Body of pancreas (tissue), 4 donors: Measurements from ENCODE around the gene SPINK9. TPM values are rescaled to one million over a fixed set of nuclear protein-coding genes. Genes with fewer than 3 reads are reported as not detected.

Experiments used
- ATAC-seq: fragments of 150-250 bp; one replicate; pipeline ENCODE4 v1.9.1; 2016
- DNase-seq, 4 donors: peaks; one replicate each; pipeline ENCODE4 v3.0.0-alpha.2; 2019
- H3K27ac ChIP-seq, 4 donors: fragments of 200-600 bp; sonication (generic); 1 replicate in 3 of 4; 2 replicates in 1 of 4; pipeline versions ENCODE4 v1.5.1 to v1.6.1; 2016 to 2019; ENCODE audit warnings: mild to moderate bottlenecking in 1 of 4, mixed read lengths in 1 of 4, moderate library complexity in 1 of 4
- H3K27me3 ChIP-seq, 2 donors: fragments of 200-600 bp; sonication (generic); one replicate each; pipeline ENCODE4 v1.6.0; 2016; ENCODE audit warnings: mild to moderate bottlenecking in 1 of 2
- H3K36me3 ChIP-seq, 2 donors: fragments of 200-600 bp; sonication (generic); replicated peaks in 1 of 2; 2 replicates each; pipeline ENCODE4 v1.5.1; 2016; ENCODE audit warnings: low read depth in 2 of 2; ENCODE audit not compliant: insufficient read depth in 1 of 2
- H3K4me1 ChIP-seq: fragments of 200-600 bp; sonication (generic); one replicate; pipeline ENCODE4 v1.6.0; 2016
- H3K4me3 ChIP-seq, 2 donors: fragments of 200-600 bp; sonication (generic); 1 replicate in 1 of 2; 2 replicates in 1 of 2; pipeline ENCODE4 v1.5.1; 2016 to 2019
- H3K9me3 ChIP-seq, 3 donors: fragments of 200-600 bp; sonication (generic); 1 replicate in 2 of 3; 2 replicates in 1 of 3; pipeline ENCODE4 v1.5.1; 2016
- POLR2A ChIP-seq, 3 donors: fragments of 450-650 bp; IDR thresholded peaks; one replicate each; pipeline ENCODE4 v1.6.1; 2016; ENCODE audit warnings: antibody characterized with exemption in 3 of 3, mild to moderate bottlenecking in 2 of 3
- WGBS, 2 donors: methylation state at CpG; one replicate each; pipeline ENCODE4 v1.1.5; 2017; 5-methylcytosine and 5-hydroxymethylcytosine counted together
- intact Hi-C: fragments of 100-400 bp; cut with DNase I; formaldehyde crosslinking; loops from one replicate; pipeline ENCODE4 v1.15.1; 2023
- total RNA-seq, 2 donors: library from RNA; depleted of rRNA; stranded (reverse); fragments of >200 nt; gene quantifications; one replicate each; pipeline ENCODE4 v1.1.0, GENCODE V29; 2016
- TF ChIP-seq, protein P1 (sequence below), 7 experiments: fragments of 450-650 bp in 4 of 7; fragments of 200-600 bp in 3 of 7; sonication (generic) in 3 of 7; IDR thresholded peaks; one replicate each; pipeline ENCODE4 v1.5.1; 2016 to 2019; ENCODE audit warnings: antibody characterized with exemption in 7 of 7

Gene SPINK9
- total RNA-seq, 2 donors from 2014 or later: not detected

- Histone ChIP-seq H3K4me1 (no peaks in the 10 kb centered on the region), H3K9me3 (no peaks in the 10 kb centered on the region), H3K27ac (no peak overlapping the region), H3K4me3 (no peak overlapping the region), H3K36me3 (no peaks in the 10 kb centered on the region), H3K27me3 (no peaks in the 10 kb centered on the region)
- 79 to 82% methylated on average over 1 of the region's 1 CpG for WGBS, 2 donors
- intact Hi-C loops: no loop called here
- ATAC-seq (no peak), DNase-seq (no peak)
- no peak for TF ChIP-seq POLR2A (IDR thresholded peaks at IDR 0.05)
- TF ChIP-seq, protein P1, sequence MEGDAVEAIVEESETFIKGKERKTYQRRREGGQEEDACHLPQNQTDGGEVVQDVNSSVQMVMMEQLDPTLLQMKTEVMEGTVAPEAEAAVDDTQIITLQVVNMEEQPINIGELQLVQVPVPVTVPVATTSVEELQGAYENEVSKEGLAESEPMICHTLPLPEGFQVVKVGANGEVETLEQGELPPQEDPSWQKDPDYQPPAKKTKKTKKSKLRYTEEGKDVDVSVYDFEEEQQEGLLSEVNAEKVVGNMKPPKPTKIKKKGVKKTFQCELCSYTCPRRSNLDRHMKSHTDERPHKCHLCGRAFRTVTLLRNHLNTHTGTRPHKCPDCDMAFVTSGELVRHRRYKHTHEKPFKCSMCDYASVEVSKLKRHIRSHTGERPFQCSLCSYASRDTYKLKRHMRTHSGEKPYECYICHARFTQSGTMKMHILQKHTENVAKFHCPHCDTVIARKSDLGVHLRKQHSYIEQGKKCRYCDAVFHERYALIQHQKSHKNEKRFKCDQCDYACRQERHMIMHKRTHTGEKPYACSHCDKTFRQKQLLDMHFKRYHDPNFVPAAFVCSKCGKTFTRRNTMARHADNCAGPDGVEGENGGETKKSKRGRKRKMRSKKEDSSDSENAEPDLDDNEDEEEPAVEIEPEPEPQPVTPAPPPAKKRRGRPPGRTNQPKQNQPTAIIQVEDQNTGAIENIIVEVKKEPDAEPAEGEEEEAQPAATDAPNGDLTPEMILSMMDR (IDR thresholded peaks at IDR 0.05): no peak
Observed at GRCh38 chr5:148352696-148353095, 17.3 kb downstream of the SPINK9 start.

DNA sequence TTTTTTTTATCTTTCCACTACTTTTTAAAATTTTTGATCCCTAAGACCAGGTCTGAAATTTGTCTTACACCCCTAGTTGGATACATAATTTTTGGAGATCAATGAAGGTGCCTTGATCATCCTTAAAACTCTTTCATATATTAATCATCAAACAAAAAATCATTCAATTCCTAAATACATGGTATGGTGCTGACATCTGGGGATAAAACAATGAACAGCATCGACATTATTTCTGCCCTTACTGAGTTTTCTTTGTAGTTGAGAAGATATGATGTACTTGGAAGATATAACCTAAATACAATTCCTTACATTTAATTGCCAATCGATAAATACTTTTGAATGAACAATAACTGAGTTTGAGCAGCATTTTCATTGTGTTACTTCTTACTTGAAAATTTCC is 18.3 kb downstream of the SPINK9 start:
- no peak for TF ChIP-seq POLR2A (IDR thresholded peaks at IDR 0.05)
- TF ChIP-seq, protein P1 (IDR thresholded peaks at IDR 0.05): peak in 1 of 7 experiments; percentile 8

GRCh38 chr5:148364343-148364742 is 29.0 kb downstream of the SPINK9 start:
- Histone ChIP-seq H3K36me3 (no peaks in the 10 kb centered on the region), H3K4me1 (peaks cover 6% of the 10 kb centered on the region), H3K27ac (peak overlapping the region in 2 of 4 donors; percentile 12 to 40), H3K4me3 (no peak overlapping the region), H3K9me3 (no peaks in the 10 kb centered on the region), H3K27me3 (no peaks in the 10 kb centered on the region)
- no peak for DNase-seq
- ATAC-seq: peak; percentile 58
- TF ChIP-seq, protein P1 (IDR thresholded peaks at IDR 0.05): no peak
- no peak for TF ChIP-seq POLR2A (IDR thresholded peaks at IDR 0.05)
- intact Hi-C loops: no loop called here

More for the DNA sequence above, 18.3 kb downstream of the SPINK9 start:
- no peak for ATAC-seq
- Histone ChIP-seq H3K36me3 (no peaks in the 10 kb centered on the region), H3K9me3 (no peaks in the 10 kb centered on the region), H3K27ac (no peak overlapping the region), H3K27me3 (no peaks in the 10 kb centered on the region), H3K4me3 (no peak overlapping the region), H3K4me1 (no peaks in the 10 kb centered on the region)
- no peak for DNase-seq
- intact Hi-C loops: no loop called here
- 82 to 95% methylated on average over 2 of the region's 2 CpGs for WGBS, 2 donors

GRCh38 chr5:148368299-148368698 is 32.9 kb downstream of the SPINK9 start:
- H3K9me3 ChIP-seq: no peaks in the 10 kb centered on the region
- no peaks in the 10 kb centered on the region for H3K27me3 ChIP-seq
- H3K27ac ChIP-seq: no peak overlapping the region
- no peak for ATAC-seq
- no peak for TF ChIP-seq POLR2A (IDR thresholded peaks at IDR 0.05)
- TF ChIP-seq, protein P1 (IDR thresholded peaks at IDR 0.05): no peak
- H3K36me3 ChIP-seq: no peaks in the 10 kb centered on the region
- no peak for DNase-seq
- H3K4me3 ChIP-seq: no peak overlapping the region
- intact Hi-C loops: no loop called here
- peaks cover 6% of the 10 kb centered on the region for H3K4me1 ChIP-seq

DNA sequence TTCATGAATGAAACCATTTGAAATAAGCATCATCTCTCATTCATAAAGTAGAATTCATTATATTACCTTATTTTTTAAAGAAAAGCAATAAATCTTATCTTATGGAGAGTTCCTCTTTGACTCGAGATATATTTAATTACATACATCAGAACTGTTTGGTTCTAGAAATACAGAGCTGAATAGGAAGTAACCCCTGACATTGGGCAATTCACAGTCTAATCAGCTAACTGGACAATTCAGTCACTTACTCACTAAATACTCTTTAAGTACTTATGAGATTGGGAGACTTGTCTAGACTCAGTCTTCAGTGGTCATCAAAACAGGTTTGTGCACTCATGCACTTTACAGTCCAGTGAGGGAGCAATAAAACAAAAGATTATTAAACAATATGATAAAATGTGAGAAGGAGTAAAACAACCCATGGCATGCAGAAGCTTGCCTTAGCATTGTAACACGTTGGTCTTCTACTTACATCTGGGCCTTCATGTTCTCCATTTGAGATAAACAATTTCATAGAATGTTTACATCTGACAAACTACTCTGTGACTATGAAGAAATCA is 36.9 kb downstream of the SPINK9 start:
- DNase-seq (no peak), ATAC-seq (no peak)
- Histone ChIP-seq H3K4me1 (no peaks in the 10 kb centered on the region), H3K9me3 (no peaks in the 10 kb centered on the region), H3K27ac (no peak overlapping the region), H3K36me3 (no peaks in the 10 kb centered on the region), H3K4me3 (no peak overlapping the region), H3K27me3 (no peaks in the 10 kb centered on the region)
- 56 to 76% methylated on average over 2 of the region's 2 CpGs for WGBS, 2 donors
- intact Hi-C loops: no loop called here
- no peak for TF ChIP-seq POLR2A (IDR thresholded peaks at IDR 0.05)
- TF ChIP-seq, protein P1 (IDR thresholded peaks at IDR 0.05): no peak
